H9 (cell line): Measurements from ENCODE around the gene HP1BP3. TPM values are rescaled to one million over a fixed set of nuclear protein-coding genes. Genes with fewer than 3 reads are reported as not detected.

Source experiments
- DNase-seq: peaks from one replicate; pipeline ENCODE4 v3.0.0-alpha.2; 2017
- H2AFZ ChIP-seq: one replicate; pipeline ENCODE4 v1.6.1; 2013; ENCODE audit warnings: mild to moderate bottlenecking, low read length, control low read depth, moderate library complexity
- H2AK5ac ChIP-seq: 2 replicates; pipeline ENCODE4 v1.6.1; 2013; ENCODE audit warnings: low read length, control low read depth, mixed read lengths; ENCODE audit not compliant: insufficient read length
- H2BK120ac ChIP-seq: one replicate; pipeline ENCODE4 v1.6.1; 2013; ENCODE audit warnings: low read depth, mild to moderate bottlenecking, low read length, control low read depth, inconsistent platforms; ENCODE audit not compliant: poor library complexity, severe bottlenecking
- H2BK12ac ChIP-seq: 2 replicates; pipeline ENCODE4 v1.6.1; 2013; ENCODE audit warnings: low read length, control low read depth, mixed read lengths, low read depth; ENCODE audit not compliant: insufficient read length
- H2BK15ac ChIP-seq: 2 replicates; pipeline ENCODE4 v1.6.1; 2013; ENCODE audit warnings: low read depth, low read length, control low read depth
- H2BK20ac ChIP-seq: one replicate; pipeline ENCODE4 v1.6.1; 2013; ENCODE audit warnings: low read depth, mild to moderate bottlenecking, low read length, control low read depth, inconsistent platforms; ENCODE audit not compliant: poor library complexity, severe bottlenecking
- H2BK5ac ChIP-seq: 2 replicates; pipeline ENCODE4 v1.6.1; 2013; ENCODE audit warnings: low read length, control low read depth, mixed read lengths; ENCODE audit not compliant: insufficient read length
- H3K14ac ChIP-seq: 2 replicates; pipeline ENCODE4 v1.6.1; 2013; ENCODE audit warnings: low read length, control low read depth; ENCODE audit not compliant: insufficient read depth
- H3K18ac ChIP-seq: 2 replicates; pipeline ENCODE4 v1.6.1; 2013; ENCODE audit warnings: low read depth, mild to moderate bottlenecking, mixed read lengths, low read length, control low read depth; ENCODE audit not compliant: insufficient read length
- H3K23ac ChIP-seq: 2 replicates; pipeline ENCODE4 v1.6.1; 2013; ENCODE audit warnings: low read length, control low read depth, mixed read lengths, low read depth; ENCODE audit not compliant: insufficient read length
- H3K23me2 ChIP-seq: 2 replicates; pipeline ENCODE4 v1.6.1; 2013; ENCODE audit warnings: low read depth, mild to moderate bottlenecking, mixed read lengths, low read length, control low read depth; ENCODE audit not compliant: insufficient read length, poor library complexity, severe bottlenecking
- H3K27ac ChIP-seq: 2 replicates; pipeline ENCODE4 v1.5.1; 2013; ENCODE audit warnings: low read length, control low read depth, mixed read lengths, low read depth; ENCODE audit not compliant: insufficient read length
- H3K27me3 ChIP-seq: 2 replicates; pipeline ENCODE4 v1.6.1; 2013; ENCODE audit warnings: low read length, control low read depth, inconsistent platforms; ENCODE audit not compliant: insufficient read depth
- H3K4ac ChIP-seq: 2 replicates; pipeline ENCODE4 v1.6.1; 2013; ENCODE audit warnings: low read depth, mild to moderate bottlenecking, control low read depth, inconsistent platforms, low read length, moderate library complexity
- H3K4me1 ChIP-seq: 2 replicates; pipeline ENCODE4 v1.6.1; 2013; ENCODE audit warnings: low read length, control low read depth, inconsistent platforms; ENCODE audit not compliant: insufficient read depth
- H3K4me2 ChIP-seq: 2 replicates; pipeline ENCODE4 v1.6.1; 2013; ENCODE audit warnings: low read length, control low read depth, mixed read lengths; ENCODE audit not compliant: insufficient read length, insufficient read depth
- H3K56ac ChIP-seq: 2 replicates; pipeline ENCODE4 v1.6.1; 2013; ENCODE audit warnings: low read depth, mild to moderate bottlenecking, mixed read lengths, low read length, control low read depth; ENCODE audit not compliant: insufficient read length
- H3K79me1 ChIP-seq: 2 replicates; pipeline ENCODE4 v1.6.1; 2013; ENCODE audit warnings: low read depth, mild to moderate bottlenecking, moderate library complexity, low read length, control low read depth, inconsistent platforms; ENCODE audit not compliant: insufficient read depth, poor library complexity, severe bottlenecking
- H3K79me2 ChIP-seq: 2 replicates; pipeline ENCODE4 v1.6.1; 2013; ENCODE audit warnings: low read length, control low read depth, inconsistent platforms; ENCODE audit not compliant: insufficient read depth
- H3K9ac ChIP-seq: 2 replicates; pipeline ENCODE4 v1.6.1; 2013; ENCODE audit warnings: low read length, control low read depth, mixed read lengths; ENCODE audit not compliant: insufficient read length; ENCODE audit errors: extremely low read depth
- H3K9me3 ChIP-seq: one replicate; pipeline ENCODE4 v1.6.1; 2013; ENCODE audit warnings: low read depth, low read length, inconsistent platforms; ENCODE audit not compliant: control insufficient read depth
- H3T11ph ChIP-seq: one replicate; pipeline ENCODE4 v1.6.1; 2013; ENCODE audit warnings: mild to moderate bottlenecking, low read length, control low read depth, inconsistent platforms
- H4K20me1 ChIP-seq: one replicate; pipeline ENCODE4 v1.6.1; 2013; ENCODE audit not compliant: control insufficient read depth, insufficient read length, insufficient read depth
- H4K5ac ChIP-seq: 2 replicates; pipeline ENCODE4 v1.6.1; 2013; ENCODE audit warnings: low read depth, mild to moderate bottlenecking, mixed read lengths, low read length, control low read depth; ENCODE audit not compliant: insufficient read length
- H4K8ac ChIP-seq: replicated peaks from 2 replicates; pipeline ENCODE4 v1.6.1; 2013; ENCODE audit warnings: low read length, control low read depth, mixed read lengths, low read depth; ENCODE audit not compliant: insufficient read length
- H4K91ac ChIP-seq: 2 replicates; pipeline ENCODE4 v1.6.1; 2013; ENCODE audit warnings: low read depth, mild to moderate bottlenecking, moderate library complexity, mixed read lengths, low read length, control low read depth; ENCODE audit not compliant: insufficient read length
- H3K27ac Mint-ChIP-seq, 3 experiments: 2 replicates in 2 of 3; 3 replicates in 1 of 3; pipeline ENCODE4 v1.8.0; 2020 to 2021; ENCODE audit warnings: mixed read lengths in 3 of 3, mild to moderate bottlenecking in 1 of 3, moderate library complexity in 1 of 3
- H3K27me3 Mint-ChIP-seq: 2 replicates; pipeline ENCODE4 v1.8.0; 2021; ENCODE audit warnings: low read depth, mild to moderate bottlenecking, moderate library complexity, mixed read lengths
- H3K36me3 Mint-ChIP-seq, 3 experiments: 2 replicates in 2 of 3; 3 replicates in 1 of 3; pipeline ENCODE4 v1.8.0; 2020 to 2021; ENCODE audit warnings: low read depth in 3 of 3, mixed read lengths in 3 of 3; ENCODE audit not compliant: insufficient read depth in 1 of 3
- H3K4me1 Mint-ChIP-seq, 2 experiments: 2 replicates each; pipeline ENCODE4 v1.8.0; 2020; ENCODE audit warnings: mixed read lengths in 2 of 2
- H3K4me3 Mint-ChIP-seq, 2 experiments: 2 replicates in 1 of 2; 3 replicates in 1 of 2; pipeline ENCODE4 v1.8.0; 2020 to 2021; ENCODE audit warnings: mild to moderate bottlenecking in 2 of 2, mixed read lengths in 2 of 2, moderate library complexity in 1 of 2
- H3K9me3 Mint-ChIP-seq, 2 experiments: 2 replicates in 1 of 2; 3 replicates in 1 of 2; pipeline ENCODE4 v1.8.0; 2020; ENCODE audit warnings: mild to moderate bottlenecking in 2 of 2, mixed read lengths in 2 of 2, moderate library complexity in 1 of 2
- WGBS: extraction: QIAGEN DNeasy Blood & Tissue Kit; methylation state at CpG from one replicate; pipeline ENCODE4 v1.1.7; 2013; ENCODE audit warnings: missing lambda C conversion rate, low lambda C conversion rate, mixed read lengths; ENCODE audit not compliant: insufficient read length; ENCODE audit errors: extremely low coverage; 5-methylcytosine and 5-hydroxymethylcytosine counted together
- long read RNA-seq: library from polyadenylated mRNA; unstranded; transcript quantifications from one replicate; pipeline ENCODE4 v2.0.0, GENCODE V29; 2020
- total RNA-seq: library from RNA; stranded (reverse); gene quantifications from 2 replicates; pipeline ENCODE4 v1.2.1, GENCODE V29; 2021
- TF ChIP-seq, protein P1 (sequence below): fragments of 200-600 bp; sonication (generic); conservative IDR thresholded peaks from 3 replicates; pipeline ENCODE4 v1.8.0; 2021; ENCODE audit warnings: antibody characterized with exemption, mild to moderate bottlenecking

Gene HP1BP3, protein sequence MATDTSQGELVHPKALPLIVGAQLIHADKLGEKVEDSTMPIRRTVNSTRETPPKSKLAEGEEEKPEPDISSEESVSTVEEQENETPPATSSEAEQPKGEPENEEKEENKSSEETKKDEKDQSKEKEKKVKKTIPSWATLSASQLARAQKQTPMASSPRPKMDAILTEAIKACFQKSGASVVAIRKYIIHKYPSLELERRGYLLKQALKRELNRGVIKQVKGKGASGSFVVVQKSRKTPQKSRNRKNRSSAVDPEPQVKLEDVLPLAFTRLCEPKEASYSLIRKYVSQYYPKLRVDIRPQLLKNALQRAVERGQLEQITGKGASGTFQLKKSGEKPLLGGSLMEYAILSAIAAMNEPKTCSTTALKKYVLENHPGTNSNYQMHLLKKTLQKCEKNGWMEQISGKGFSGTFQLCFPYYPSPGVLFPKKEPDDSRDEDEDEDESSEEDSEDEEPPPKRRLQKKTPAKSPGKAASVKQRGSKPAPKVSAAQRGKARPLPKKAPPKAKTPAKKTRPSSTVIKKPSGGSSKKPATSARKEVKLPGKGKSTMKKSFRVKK
- total RNA-seq: 127 TPM in 2 replicates
- long read RNA-seq, transcript HP1BP3-201 (13 exons, 3,938 nt): major isoform, 14 of 169 reads
- long read RNA-seq, partial matches to known transcripts: 49 of 169 reads
- long read RNA-seq, other reads (novel, unspliced or antisense): 99 of 169 reads

GRCh38 chr1:20787029-20787839 is at the start of gene HP1BP3:
HP1BP3 (minus strand) TSS chr1:20787307; CDS start chr1:20780440, 6,867 bp downstream.
- Histone ChIP-seq H3K79me1 (peaks cover 7% of the 10 kb centered on the region), H2BK12ac (no peak within 1 kb of the TSS), H3K27me3 (no peaks in the 10 kb centered on the region), H3K23ac (no peak within 1 kb of the TSS), H4K5ac (no peak within 1 kb of the TSS), H4K91ac (no peak within 1 kb of the TSS), H3K79me2 (peaks cover 15% of the 10 kb centered on the region), H2BK20ac (no peak within 1 kb of the TSS), H2BK120ac (no peak within 1 kb of the TSS), H2BK15ac (no peak within 1 kb of the TSS), H3K4me1 (no peaks in the 10 kb centered on the region), H2BK5ac (no peak within 1 kb of the TSS), H3T11ph (peak within 1 kb of the TSS; percentile 72), H3K9ac (peak within 1 kb of the TSS; percentile 91), H3K14ac (peak within 1 kb of the TSS; percentile 93), H3K56ac (no peak within 1 kb of the TSS), H4K8ac (no peak within 1 kb of the TSS), H3K9me3 (no peaks in the 10 kb centered on the region), H3K18ac (peak within 1 kb of the TSS; percentile 81), H3K27ac (peak within 1 kb of the TSS; percentile 78), H4K20me1 (no peaks in the 10 kb centered on the region), H3K4ac (no peak within 1 kb of the TSS), H3K23me2 (peaks cover 8% of the 10 kb centered on the region), H3K4me2 (peak within 1 kb of the TSS; percentile 97), H2AFZ (no peak within 1 kb of the TSS), H2AK5ac (no peak within 1 kb of the TSS)
- peak within 1 kb of the TSS; percentile 98 to 99 (median 98) for H3K27ac Mint-ChIP-seq
- peaks cover 21 to 24% of the 10 kb centered on the region in 2 experiments for H3K4me1 Mint-ChIP-seq
- WGBS: no CpG with 5 or more reads among the region's 99 CpGs
- DNase-seq: peak; percentile 65
- H3K27me3 Mint-ChIP-seq: 0 out of 2 replicates have a peak, but pooled peaks cover 2% of the 10 kb centered on the region
- H3K4me3 Mint-ChIP-seq: peak within 1 kb of the TSS; percentile 99 to 100
- H3K9me3 Mint-ChIP-seq: no peaks in the 10 kb centered on the region; a peak in 1 of 5 replicates
- H3K36me3 Mint-ChIP-seq: peaks cover 0 to 5% (median 0%) of the 10 kb centered on the region in 3 experiments; a peak in 3 of 7 replicates
- TF ChIP-seq, protein P1, sequence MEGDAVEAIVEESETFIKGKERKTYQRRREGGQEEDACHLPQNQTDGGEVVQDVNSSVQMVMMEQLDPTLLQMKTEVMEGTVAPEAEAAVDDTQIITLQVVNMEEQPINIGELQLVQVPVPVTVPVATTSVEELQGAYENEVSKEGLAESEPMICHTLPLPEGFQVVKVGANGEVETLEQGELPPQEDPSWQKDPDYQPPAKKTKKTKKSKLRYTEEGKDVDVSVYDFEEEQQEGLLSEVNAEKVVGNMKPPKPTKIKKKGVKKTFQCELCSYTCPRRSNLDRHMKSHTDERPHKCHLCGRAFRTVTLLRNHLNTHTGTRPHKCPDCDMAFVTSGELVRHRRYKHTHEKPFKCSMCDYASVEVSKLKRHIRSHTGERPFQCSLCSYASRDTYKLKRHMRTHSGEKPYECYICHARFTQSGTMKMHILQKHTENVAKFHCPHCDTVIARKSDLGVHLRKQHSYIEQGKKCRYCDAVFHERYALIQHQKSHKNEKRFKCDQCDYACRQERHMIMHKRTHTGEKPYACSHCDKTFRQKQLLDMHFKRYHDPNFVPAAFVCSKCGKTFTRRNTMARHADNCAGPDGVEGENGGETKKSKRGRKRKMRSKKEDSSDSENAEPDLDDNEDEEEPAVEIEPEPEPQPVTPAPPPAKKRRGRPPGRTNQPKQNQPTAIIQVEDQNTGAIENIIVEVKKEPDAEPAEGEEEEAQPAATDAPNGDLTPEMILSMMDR: no peak
